Measurements from ENCODE around the gene SAXO2.
"Not testable (repeated sequence)": the region's sequence is repeated elsewhere in the genome, so short reads cannot be mapped to it uniquely, and the experiment has no call there.

SAXO2 gene

GRCh38 chr15:82284381-82284780 is 21.8 kb downstream of the SAXO2 start:
- not testable (repeated sequence) for DNase-seq (ENCODE audit: low read depth, low spot score)

- DNase-seq (ENCODE audit: low read depth, low spot score), result not testable (repeated sequence)
Measured at GRCh38 chr15:82286475-82286874, 23.9 kb downstream of the SAXO2 start.

- not testable (repeated sequence) for DNase-seq (ENCODE audit: low read depth, low spot score)
Measured at GRCh38 chr15:82288202-82288601, 25.6 kb downstream of the SAXO2 start.

- no peak for DNase-seq (ENCODE audit: low read depth, low spot score)
Measured at GRCh38 chr15:82292271-82292670, 29.7 kb downstream of the SAXO2 start.

- DNase-seq (ENCODE audit: low read depth, low spot score), result peak; percentile 40
Measured at GRCh38 chr15:82294061-82294690, 31.6 kb downstream of the SAXO2 start.

- no peak for DNase-seq (ENCODE audit: low read depth, low spot score)
Measured at GRCh38 chr15:82297546-82297945, 34.9 kb downstream of the SAXO2 start.

GRCh38 chr15:82298032-82298431 is 35.4 kb downstream of the SAXO2 start:
- DNase-seq (ENCODE audit: low read depth, low spot score), result no peak

GRCh38 chr15:82298520-82298919 is 35.9 kb downstream of the SAXO2 start:
- DNase-seq (ENCODE audit: low read depth, low spot score), result no peak

- DNase-seq (ENCODE audit: low read depth, low spot score), result not testable (repeated sequence)
Measured at GRCh38 chr15:82299511-82299914, 36.9 kb downstream of the SAXO2 start.

- not testable (repeated sequence) for DNase-seq (ENCODE audit: low read depth, low spot score)
Measured at GRCh38 chr15:82300326-82300725, 37.7 kb downstream of the SAXO2 start.

GRCh38 chr15:82300883-82301282 is 38.3 kb downstream of the SAXO2 start:
- DNase-seq (ENCODE audit: low read depth, low spot score), result no peak

- no peak for DNase-seq (ENCODE audit: low read depth, low spot score)
Measured at GRCh38 chr15:82301296-82302016, 38.8 kb downstream of the SAXO2 start.

- no peak for DNase-seq (ENCODE audit: low read depth, low spot score)
Measured at GRCh38 chr15:82303956-82304777, 41.5 kb downstream of the SAXO2 start.

GRCh38 chr15:82304778-82305090 is 42.1 kb downstream of the SAXO2 start:
- no peak for DNase-seq (ENCODE audit: low read depth, low spot score)

GRCh38 chr15:82305621-82306048 is 43.0 kb downstream of the SAXO2 start:
- DNase-seq (ENCODE audit: low read depth, low spot score), result no peak

- no peak for DNase-seq (ENCODE audit: low read depth, low spot score)
Measured at GRCh38 chr15:82306791-82307713, 44.4 kb downstream of the SAXO2 start.

GRCh38 chr15:82307714-82308081 is 45.1 kb downstream of the SAXO2 start:
- no peak for DNase-seq (ENCODE audit: low read depth, low spot score)

- no peak for DNase-seq (ENCODE audit: low read depth, low spot score)
Measured at GRCh38 chr15:82309802-82310201, 47.2 kb downstream of the SAXO2 start.

GRCh38 chr15:82311321-82311720 is 48.7 kb downstream of the SAXO2 start:
- DNase-seq (ENCODE audit: low read depth, low spot score), result not testable (repeated sequence)

- DNase-seq (ENCODE audit: low read depth, low spot score), result no peak
Measured at GRCh38 chr15:82312586-82313349, 50.1 kb downstream of the SAXO2 start.

- no peak for DNase-seq (ENCODE audit: low read depth, low spot score)
Measured at GRCh38 chr15:82313446-82313845, 50.8 kb downstream of the SAXO2 start.

All from smooth muscle cell of the brain vasculature (primary cell).